NCI-H69 (cell line): ENCODE results near the gene DTWD2.
A peak's percentile ranks its signal among the peaks of the same experiment; 100 is the strongest.
"Not testable (repeated sequence)": the region's sequence is repeated elsewhere in the genome, so short reads cannot be mapped to it uniquely, and the experiment has no call there.

Experiments used
- DNase-seq: peaks from one replicate; lab custom pipeline; 2025; lab: John Stamatoyannopoulos, UW

The DTWD2 gene

GRCh38 chr5:118863345-118863744 is 125.0 kb downstream of the DTWD2 start:
- no peak for DNase-seq

GRCh38 chr5:118862596-118862995 is 125.8 kb downstream of the DTWD2 start:
- DNase-seq: peak; percentile 54

- no peak for DNase-seq
These were observed 130.6 kb downstream of the DTWD2 start for GRCh38 chr5:118857700-118858099.

- peak; percentile 72 for DNase-seq
These were observed 133.5 kb downstream of the DTWD2 start for GRCh38 chr5:118854819-118855218.

- not testable (repeated sequence) for DNase-seq
These were observed 136.6 kb downstream of the DTWD2 start for GRCh38 chr5:118851785-118852184.

GRCh38 chr5:118849507-118849906 is 138.8 kb downstream of the DTWD2 start:
- not testable (repeated sequence) for DNase-seq

- DNase-seq: no peak
These were observed 144.0 kb downstream of the DTWD2 start for GRCh38 chr5:118844351-118844750.

GRCh38 chr5:118834710-118835109 is 153.6 kb downstream of the DTWD2 start:
- no peak for DNase-seq

- DNase-seq: no peak
These were observed 155.4 kb downstream of the DTWD2 start for GRCh38 chr5:118832974-118833373.

GRCh38 chr5:118825226-118825625 is 163.1 kb downstream of the DTWD2 start:
- no peak for DNase-seq

GRCh38 chr5:118818604-118819003 is 169.7 kb downstream of the DTWD2 start:
- DNase-seq: no peak

- DNase-seq: no peak
These were observed 179.9 kb downstream of the DTWD2 start for GRCh38 chr5:118808441-118808840.

- DNase-seq: no peak
These were observed 181.8 kb downstream of the DTWD2 start for GRCh38 chr5:118806571-118806970.

GRCh38 chr5:118802335-118802734 is 186.0 kb downstream of the DTWD2 start:
- DNase-seq: no peak

- no peak for DNase-seq
These were observed 192.3 kb downstream of the DTWD2 start for GRCh38 chr5:118796081-118796480.

GRCh38 chr5:118794281-118794680 is 194.1 kb downstream of the DTWD2 start:
- DNase-seq: no peak

GRCh38 chr5:118793652-118794051 is 194.7 kb downstream of the DTWD2 start:
- no peak for DNase-seq

- DNase-seq: no peak
These were observed 195.3 kb downstream of the DTWD2 start for GRCh38 chr5:118793091-118793490.

- DNase-seq: peak; percentile 81
These were observed 196.2 kb downstream of the DTWD2 start for GRCh38 chr5:118791926-118792734.

GRCh38 chr5:118789366-118789765 is 199.0 kb downstream of the DTWD2 start:
- DNase-seq: peak; percentile 22

- DNase-seq: no peak
These were observed 200.0 kb downstream of the DTWD2 start for GRCh38 chr5:118788351-118788750.
